ENCODE measurements around the gene JUNB.

The JUNB gene

GRCh38 chr19:12764698-12765097 lies 26.6 kb upstream of the JUNB start:
- no peak for DNase-seq
- Mint-ChIP-seq H3K27me3 (no peaks in the 10 kb centered on the region), H3K4me3 (no peak overlapping the region), H3K36me3 (peaks cover 11 to 15% of the 10 kb centered on the region in 2 donors), H3K4me1 (peaks cover 5 to 8% of the 10 kb centered on the region in 2 donors), H3K27ac (no peak overlapping the region), H3K9me3 (no peaks in the 10 kb centered on the region)
- ATAC-seq (replicated peaks), result no peak

- H3K4me3 Mint-ChIP-seq, result peak overlapping the region; percentile 76 to 77
- peak; percentile 72 for DNase-seq
Measured at GRCh38 chr19:12766051-12766521, 25.2 kb upstream of the JUNB start.

GRCh38 chr19:12767150-12767549 lies 24.1 kb upstream of the JUNB start:
- Mint-ChIP-seq H3K4me1 (peaks cover 7 to 8% of the 10 kb centered on the region in 2 donors), H3K9me3 (no peaks in the 10 kb centered on the region), H3K36me3 (peaks cover 15 to 16% of the 10 kb centered on the region in 2 donors), H3K27ac (no peak overlapping the region), H3K27me3 (no peaks in the 10 kb centered on the region), H3K4me3 (no peak overlapping the region)
- ATAC-seq (replicated peaks), result no peak
- DNase-seq, result no peak

More at GRCh38 chr19:12766051-12766521, 25.2 kb upstream of the JUNB start:
- Mint-ChIP-seq H3K27ac (peak overlapping the region; percentile 59), H3K9me3 (no peaks in the 10 kb centered on the region), H3K4me1 (peaks cover 7 to 8% of the 10 kb centered on the region in 2 donors), H3K36me3 (peaks cover 15 to 16% of the 10 kb centered on the region in 2 donors), H3K27me3 (no peaks in the 10 kb centered on the region)
- ATAC-seq (replicated peaks), result peak; percentile 92 to 95

GRCh38 chr19:12767666-12768065 lies 23.6 kb upstream of the JUNB start:
- no peak overlapping the region for H3K4me3 Mint-ChIP-seq
- H3K27me3 Mint-ChIP-seq, result no peaks in the 10 kb centered on the region
- peaks cover 7 to 8% of the 10 kb centered on the region in 2 donors for H3K4me1 Mint-ChIP-seq
- no peak overlapping the region for H3K27ac Mint-ChIP-seq
- peaks cover 15 to 16% of the 10 kb centered on the region in 2 donors for H3K36me3 Mint-ChIP-seq
- DNase-seq (no peak), ATAC-seq (replicated peaks) (no peak)
- no peaks in the 10 kb centered on the region for H3K9me3 Mint-ChIP-seq

GRCh38 chr19:12769689-12770088 lies 21.6 kb upstream of the JUNB start:
- H3K4me1 Mint-ChIP-seq, result peaks cover 15 to 20% of the 10 kb centered on the region in 2 donors
- no peak overlapping the region for H3K27ac Mint-ChIP-seq
- DNase-seq (no peak), ATAC-seq (replicated peaks) (peak in 1 of 2 donors; percentile 64)
- H3K27me3 Mint-ChIP-seq, result no peaks in the 10 kb centered on the region
- H3K9me3 Mint-ChIP-seq, result no peaks in the 10 kb centered on the region
- H3K4me3 Mint-ChIP-seq, result no peak overlapping the region
- peaks cover 12 to 16% of the 10 kb centered on the region in 2 donors for H3K36me3 Mint-ChIP-seq

GRCh38 chr19:12770922-12771321 lies 20.4 kb upstream of the JUNB start:
- Mint-ChIP-seq H3K9me3 (no peaks in the 10 kb centered on the region), H3K27me3 (no peaks in the 10 kb centered on the region), H3K27ac (no peak overlapping the region), H3K4me1 (peaks cover 14 to 22% of the 10 kb centered on the region in 2 donors), H3K36me3 (peaks cover 8 to 11% of the 10 kb centered on the region in 2 donors), H3K4me3 (no peak overlapping the region)
- DNase-seq (no peak), ATAC-seq (replicated peaks) (no peak)

GRCh38 chr19:12772323-12772722 lies 19.0 kb upstream of the JUNB start:
- peaks cover 10 to 18% of the 10 kb centered on the region in 2 donors for H3K4me1 Mint-ChIP-seq
- H3K27ac Mint-ChIP-seq, result no peak overlapping the region
- DNase-seq (no peak), ATAC-seq (replicated peaks) (no peak)
- no peaks in the 10 kb centered on the region for H3K27me3 Mint-ChIP-seq
- peaks cover 8% of the 10 kb centered on the region in 2 donors for H3K36me3 Mint-ChIP-seq
- H3K9me3 Mint-ChIP-seq, result no peaks in the 10 kb centered on the region
- no peak overlapping the region for H3K4me3 Mint-ChIP-seq

GRCh38 chr19:12773571-12773970 lies 17.7 kb upstream of the JUNB start:
- Mint-ChIP-seq H3K4me3 (peak overlapping the region in 1 of 2 donors; percentile 3), H3K27me3 (no peaks in the 10 kb centered on the region), H3K4me1 (peaks cover 18 to 30% of the 10 kb centered on the region in 2 donors), H3K36me3 (peaks cover 2 to 5% of the 10 kb centered on the region in 2 donors), H3K9me3 (no peaks in the 10 kb centered on the region), H3K27ac (no peak overlapping the region)
- no peak for ATAC-seq (replicated peaks)
- DNase-seq, result no peak

- peak; percentile 14 to 15 for ATAC-seq (replicated peaks)
- DNase-seq, result no peak
- peaks cover 25 to 43% of the 10 kb centered on the region in 2 donors for H3K4me1 Mint-ChIP-seq
- H3K27ac Mint-ChIP-seq, result peak within 1 kb of the TSS; percentile 86
- H3K36me3 Mint-ChIP-seq, result peaks cover 0 to 5% of the 10 kb centered on the region in 2 donors
- H3K27me3 Mint-ChIP-seq, result no peaks in the 10 kb centered on the region
- H3K4me3 Mint-ChIP-seq, result peak within 1 kb of the TSS; percentile 75 to 84
- H3K9me3 Mint-ChIP-seq, result no peaks in the 10 kb centered on the region
Measured at GRCh38 chr19:12774588-12775555, 16.4 kb upstream of the JUNB start, which contains the start of gene HOOK2. HOOK2 (minus strand) TSS chr19:12775552; CDS start chr19:12775449, 103 bp downstream.

GRCh38 chr19:12777217-12778016 lies 13.9 kb upstream of the JUNB start:
- Mint-ChIP-seq H3K4me3 (peak overlapping the region; percentile 85), H3K4me1 (peaks cover 33 to 56% of the 10 kb centered on the region in 2 donors), H3K27me3 (no peaks in the 10 kb centered on the region)

GRCh38 chr19:12778017-12778904 lies 13.0 kb upstream of the JUNB start:
- no peaks in the 10 kb centered on the region for H3K27me3 Mint-ChIP-seq
- peak overlapping the region; percentile 92 for H3K27ac Mint-ChIP-seq
- peak overlapping the region; percentile 85 for H3K4me3 Mint-ChIP-seq
- no peaks in the 10 kb centered on the region for H3K36me3 Mint-ChIP-seq
- peak; percentile 19 to 23 for ATAC-seq (replicated peaks)
- no peaks in the 10 kb centered on the region for H3K9me3 Mint-ChIP-seq
- no peak for DNase-seq
- H3K4me1 Mint-ChIP-seq, result peaks cover 34 to 56% of the 10 kb centered on the region in 2 donors

More at GRCh38 chr19:12777217-12778016, 13.9 kb upstream of the JUNB start:
- DNase-seq (peak; percentile 72), ATAC-seq (replicated peaks) (peak; percentile 44 to 49)
- H3K27ac Mint-ChIP-seq, result peak overlapping the region; percentile 92
- no peaks in the 10 kb centered on the region for H3K36me3 Mint-ChIP-seq
- H3K9me3 Mint-ChIP-seq, result no peaks in the 10 kb centered on the region

- peak overlapping the region; percentile 92 for H3K27ac Mint-ChIP-seq
- ATAC-seq (replicated peaks) (no peak), DNase-seq (no peak)
- H3K4me1 Mint-ChIP-seq, result peaks cover 33 to 50% of the 10 kb centered on the region in 2 donors
- H3K4me3 Mint-ChIP-seq, result peak overlapping the region; percentile 85
- no peaks in the 10 kb centered on the region for H3K36me3 Mint-ChIP-seq
- H3K27me3 Mint-ChIP-seq, result no peaks in the 10 kb centered on the region
- no peaks in the 10 kb centered on the region for H3K9me3 Mint-ChIP-seq
Measured at GRCh38 chr19:12778905-12779161, 12.5 kb upstream of the JUNB start.

GRCh38 chr19:12779162-12779993 lies 11.9 kb upstream of the JUNB start:
- no peaks in the 10 kb centered on the region for H3K27me3 Mint-ChIP-seq
- no peak for ATAC-seq (replicated peaks)
- no peaks in the 10 kb centered on the region for H3K36me3 Mint-ChIP-seq
- H3K27ac Mint-ChIP-seq, result peak overlapping the region; percentile 79
- DNase-seq, result no peak
- peak overlapping the region; percentile 49 to 57 for H3K4me3 Mint-ChIP-seq
- no peaks in the 10 kb centered on the region for H3K9me3 Mint-ChIP-seq
- peaks cover 33 to 46% of the 10 kb centered on the region in 2 donors for H3K4me1 Mint-ChIP-seq

Measured in stimulated activated naive B cell treated with anti-CD40 and anti-IgM and Interleukin-4, amounts not matched to agents 10 μg/mL and 1 μg/mL and 100 μg/mL, for 72 hours (primary cell).